K562 (cell line): ENCODE data around the gene GARIN1A. TPM values are rescaled to one million over a fixed set of nuclear protein-coding genes. Genes with fewer than 3 reads are reported as not detected.

Experiments used
- ATF1 ChIP-seq, 2 experiments: fragments of 450-650 bp in 1 of 2; IDR thresholded peaks; 2 replicates each; pipeline ENCODE4 v1.6.1; 2016; ENCODE audit warnings: missing compliant biosample characterization in 1 of 2, missing genetic modification characterization in 1 of 2
- BCOR ChIP-seq: fragments of 450-650 bp; IDR thresholded peaks from 2 replicates; pipeline ENCODE4 v1.6.1; 2016
- CXXC5 ChIP-seq: fragments of 250-450 bp; sonication (Bioruptor Pico); IDR thresholded peaks from 2 replicates; pipeline ENCODE4 v1.8.0; 2022; ENCODE audit warnings: inconsistent platforms, mild to moderate bottlenecking, moderate library complexity
- ETS1 ChIP-seq: conservative IDR thresholded peaks from 2 replicates; pipeline ENCODE4 v1.6.1; 2011; ENCODE audit warnings: low read depth, mild to moderate bottlenecking, low read length; ENCODE audit not compliant: control insufficient read depth
- FOXM1 ChIP-seq, 2 experiments: fragments of 450-650 bp in 1 of 2; sonication (generic) in 1 of 2; formaldehyde crosslinking in 1 of 2; IDR thresholded peaks; 2 replicates each; pipeline versions ENCODE4 v1.6.1 to v1.9.0; 2017 to 2022; ENCODE audit warnings: low read depth in 2 of 2, mild to moderate bottlenecking in 2 of 2, missing genetic modification reagents in 1 of 2, moderate library complexity in 1 of 2
- KAT7 ChIP-seq: sonication (generic); formaldehyde crosslinking; IDR thresholded peaks from 2 replicates; pipeline ENCODE4 v1.8.0; 2022; ENCODE audit warnings: missing genetic modification reagents, mild to moderate bottlenecking, borderline replicate concordance
- L3MBTL2 ChIP-seq: fragments of 450-650 bp; IDR thresholded peaks from 2 replicates; pipeline ENCODE4 v1.6.1; 2016; ENCODE audit warnings: mild to moderate bottlenecking, moderate library complexity
- MTA2 ChIP-seq: fragments of 450-650 bp; IDR thresholded peaks from 2 replicates; pipeline ENCODE4 v1.6.1; 2016; ENCODE audit warnings: low read depth
- NCOA1 ChIP-seq: fragments of 450-650 bp; IDR thresholded peaks from 2 replicates; pipeline ENCODE4 v1.6.1; 2016; ENCODE audit warnings: low read depth
- RBFOX2 ChIP-seq: fragments of 200-400 bp; formaldehyde crosslinking; IDR thresholded peaks from 2 replicates; pipeline ENCODE4 v1.6.1; 2017; ENCODE audit warnings: low read depth, mild to moderate bottlenecking, low read length, moderate library complexity
- SMAD2 ChIP-seq: fragments of 150-350 bp; IDR thresholded peaks from 2 replicates; pipeline ENCODE4 v1.6.1; 2014; ENCODE audit warnings: low read depth, mild to moderate bottlenecking, low read length
- ZBTB1 ChIP-seq: sonication (generic); formaldehyde crosslinking; IDR thresholded peaks from 2 replicates; pipeline ENCODE4 v1.8.1; 2023; ENCODE audit warnings: missing genetic modification reagents, low read depth, mild to moderate bottlenecking, borderline replicate concordance
- ZBTB33 ChIP-seq: sonication (generic); formaldehyde crosslinking; IDR thresholded peaks from 2 replicates; pipeline ENCODE4 v1.8.1; 2023; ENCODE audit warnings: mild to moderate bottlenecking, missing genetic modification reagents
- ZNF3 ChIP-seq: fragments of 250-450 bp; sonication (Bioruptor Pico); IDR thresholded peaks from 2 replicates; pipeline ENCODE4 v1.5.0; 2021; ENCODE audit warnings: mild to moderate bottlenecking, moderate library complexity
- polyA plus RNA-seq, 8 experiments: library from polyadenylated mRNA; depleted of rRNA in 4 of 8; stranded (reverse) in 5 of 8; unstranded in 3 of 8; fragments of >200 nt; fragmentation: Nextera tagmentation in 2 of 8; fragmentation: Illumina TruSeq in 1 of 8; extraction: Ambion mirVana in 2 of 8; extraction: Trizol in 1 of 8; gene quantifications; 2 replicates each; pipeline versions ENCODE4 v1.2.1 to v1.2.3, GENCODE V29; 2011 to 2014; ENCODE audit warnings: inconsistent platforms in 1 of 8, missing spikeins in 1 of 8
- total RNA-seq, 7 experiments: library from RNA; depleted of rRNA in 6 of 7; stranded (reverse); fragments of >200 nt in 6 of 7; fragmentation: Illumina TruSeq in 2 of 7; extraction: Trizol in 2 of 7; gene quantifications; 2 replicates each; pipeline versions ENCODE4 v1.2.1 to v1.2.3, GENCODE V29; 2011 to 2021; ENCODE audit warnings: low replicate concordance in 1 of 7
- TF ChIP-seq, protein P1 (sequence below), 2 experiments: fragments of 450-650 bp; IDR thresholded peaks; 2 replicates each; pipeline ENCODE4 v1.6.1; 2016; ENCODE audit warnings: mild to moderate bottlenecking in 2 of 2, borderline replicate concordance in 1 of 2, low read depth in 1 of 2, moderate library complexity in 1 of 2

Gene GARIN1A
- total and polyA plus RNA-seq, 9 of the 15 experiments (the other 6 are each of a cell fraction or from before 2014, with no cell fraction given) = 0.01 to 0.41 (median 0.04) TPM; not detected in 3

GRCh38 chr7:128697302-128697905 lies 25.3 kb downstream of the GARIN1A start (continued):
- TF ChIP-seq NCOA1 (peak; percentile 78), SMAD2 (no peak), KAT7 (CRISPR knock-in tag) (0 out of 2 replicates have a peak, but pooled peaks have one; percentile 38), BCOR (peak; percentile 95), ZBTB33 (CRISPR knock-in tag) (0 out of 2 replicates have a peak, but pooled peaks have one; percentile 36), ETS1 (peak; percentile 90), ZNF3 (CRISPR knock-in tag) (no peak), L3MBTL2 (peak; percentile 72), ATF1 (CRISPR knock-in tag; IDR thresholded peaks at IDR 0.05) (no peak), ATF1 (tag; IDR thresholded peaks at IDR 0.05) (peak; percentile 91), RBFOX2 (peak; percentile 78), ZBTB1 (CRISPR knock-in tag) (peak; percentile 18; the same call in 1 of the 2 replicates), MTA2 (peak; percentile 33), CXXC5 (CRISPR knock-in tag) (peak; percentile 95), FOXM1 (IDR thresholded peaks at IDR 0.05; ENCODE audit: low read depth) (peak; percentile 59), FOXM1 (CRISPR knock-in tag; IDR thresholded peaks at IDR 0.05; ENCODE audit: low read depth) (no peak)
- TF ChIP-seq, protein P1, sequence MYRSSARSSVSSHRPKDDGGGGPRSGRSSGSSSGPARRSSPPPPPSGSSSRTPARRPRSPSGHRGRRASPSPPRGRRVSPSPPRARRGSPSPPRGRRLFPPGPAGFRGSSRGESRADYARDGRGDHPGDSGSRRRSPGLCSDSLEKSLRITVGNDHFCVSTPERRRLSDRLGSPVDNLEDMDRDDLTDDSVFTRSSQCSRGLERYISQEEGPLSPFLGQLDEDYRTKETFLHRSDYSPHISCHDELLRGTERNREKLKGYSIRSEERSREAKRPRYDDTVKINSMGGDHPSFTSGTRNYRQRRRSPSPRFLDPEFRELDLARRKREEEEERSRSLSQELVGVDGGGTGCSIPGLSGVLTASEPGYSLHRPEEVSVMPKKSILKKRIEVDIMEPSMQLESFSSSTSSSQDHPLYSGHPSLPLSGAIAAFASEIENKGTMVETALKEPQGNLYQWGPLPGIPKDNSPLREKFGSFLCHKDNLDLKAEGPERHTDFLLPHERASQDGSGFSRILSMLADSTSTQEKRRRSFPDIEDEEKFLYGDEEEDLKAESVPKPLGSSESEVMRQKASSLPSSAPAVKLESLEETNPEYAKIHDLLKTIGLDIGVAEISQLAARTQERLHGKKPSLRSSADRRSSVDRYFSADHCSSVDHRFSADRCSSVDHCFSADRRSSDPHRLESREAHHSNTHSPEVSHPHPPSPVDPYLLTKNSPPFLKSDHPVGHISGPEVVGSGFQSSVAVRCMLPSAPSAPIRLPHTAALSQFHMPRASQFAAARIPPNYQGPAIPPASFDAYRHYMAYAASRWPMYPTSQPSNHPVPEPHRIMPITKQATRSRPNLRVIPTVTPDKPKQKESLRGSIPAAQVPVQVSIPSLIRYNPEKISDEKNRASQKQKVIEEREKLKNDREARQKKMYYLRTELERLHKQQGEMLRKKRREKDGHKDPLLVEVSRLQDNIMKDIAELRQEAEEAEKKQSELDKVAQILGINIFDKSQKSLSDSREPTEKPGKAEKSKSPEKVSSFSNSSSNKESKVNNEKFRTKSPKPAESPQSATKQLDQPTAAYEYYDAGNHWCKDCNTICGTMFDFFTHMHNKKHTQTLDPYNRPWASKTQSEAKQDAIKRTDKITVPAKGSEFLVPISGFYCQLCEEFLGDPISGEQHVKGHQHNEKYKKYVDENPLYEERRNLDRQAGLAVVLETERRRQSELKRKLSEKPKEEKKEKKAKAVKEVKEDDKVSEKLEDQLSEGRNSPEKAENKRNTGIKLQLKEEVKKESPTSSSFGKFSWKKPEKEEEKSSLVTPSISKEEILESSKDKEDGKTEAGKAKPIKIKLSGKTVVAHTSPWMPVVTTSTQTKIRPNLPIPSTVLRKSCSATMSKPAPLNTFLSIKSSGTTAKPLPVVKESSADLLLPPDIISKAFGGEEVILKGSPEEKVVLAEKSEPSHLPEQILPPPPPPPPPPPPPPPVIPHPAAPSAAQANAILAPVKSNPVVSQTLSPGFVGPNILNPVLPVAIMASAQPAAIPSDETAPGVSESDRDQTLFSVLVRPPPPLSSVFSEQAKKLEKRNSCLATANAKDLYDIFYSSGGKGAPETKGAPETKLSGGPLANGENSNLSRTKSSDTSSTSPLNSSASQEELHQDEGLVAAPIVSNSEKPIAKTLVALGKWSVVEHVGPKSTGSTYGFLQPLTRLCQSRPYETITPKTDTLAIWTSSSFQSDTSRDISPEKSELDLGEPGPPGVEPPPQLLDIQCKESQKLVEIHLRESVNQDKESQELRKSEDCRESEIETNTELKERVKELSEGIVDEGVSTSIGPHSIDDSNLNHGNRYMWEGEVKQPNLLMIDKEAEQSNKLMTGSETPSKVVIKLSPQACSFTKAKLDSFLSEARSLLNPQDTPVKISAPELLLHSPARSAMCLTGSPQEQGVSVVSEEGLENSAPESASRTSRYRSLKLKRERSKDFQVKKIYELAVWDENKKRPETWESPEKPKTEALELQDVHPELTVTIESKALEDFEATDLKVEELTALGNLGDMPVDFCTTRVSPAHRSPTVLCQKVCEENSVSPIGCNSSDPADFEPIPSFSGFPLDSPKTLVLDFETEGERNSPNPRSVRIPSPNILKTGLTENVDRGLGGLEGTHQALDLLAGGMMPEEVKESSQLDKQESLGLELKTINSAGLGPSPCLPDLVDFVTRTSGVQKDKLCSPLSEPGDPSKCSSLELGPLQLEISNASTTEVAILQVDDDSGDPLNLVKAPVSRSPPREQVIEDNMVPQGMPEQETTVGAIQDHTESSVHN (IDR thresholded peaks at IDR 0.05; ENCODE audit: borderline replicate concordance in 1 of 2, low read depth in 1 of 2) = peak in 1 of 2 experiments; percentile 71; a peak in 2 of 4 replicates
